Measurements from ENCODE around the gene TRIM49D1. TPM values are rescaled to one million over a fixed set of nuclear protein-coding genes. Genes with fewer than 3 reads are reported as not detected.

TRIM49D1 gene
- total RNA-seq, 4 donors from 2014 or later, result not detected

Small RNA genes lying within 50 kb of the gene (small RNA-seq; reads per million reads assigned to genes)
- gene AP004607.1, result 0 reads per million in 4 donors

Other genes with a start within 250 kb of the TRIM49D1 start
- gene TRIM77, start 211.9 kb downstream of the TRIM49D1 start, total RNA-seq, result not detected
- gene TRIM49, start 113.7 kb downstream of the TRIM49D1 start, total RNA-seq, result under 1 TPM in 1 of 4 donors, not detected in 3; 0.94 TPM
- gene TRIM64B, start 43.8 kb downstream of the TRIM49D1 start, total RNA-seq, result not detected
- not detected for gene TRIM49D2, start 1.8 kb upstream of the TRIM49D1 start, total RNA-seq
- not detected for gene TRIM64, start 43.8 kb upstream of the TRIM49D1 start, total RNA-seq
- not detected for gene TRIM49C, start 108.9 kb upstream of the TRIM49D1 start, total RNA-seq
- not detected for gene UBTFL1, start 163.7 kb upstream of the TRIM49D1 start, total RNA-seq
- gene NAALAD2, start 212.4 kb upstream of the TRIM49D1 start, total RNA-seq, result 1 to 10 TPM in 1 of 4 donors, under 1 TPM in 2, not detected in 1; 0.44 to 1.1 (median 0.76) TPM

All from esophagus squamous epithelium (tissue), 4 donors.